Ureter (tissue), 1 donor: ENCODE measurements around the gene GALNT5. TPM values are rescaled to one million over a fixed set of nuclear protein-coding genes. Genes with fewer than 3 reads are reported as not detected.
"Not testable (repeated sequence)": the region's sequence is repeated elsewhere in the genome, so short reads cannot be mapped to it uniquely, and the experiment has no call there.

ENCODE experiments used
- DNase-seq: peaks from one replicate; pipeline ENCODE4 v3.0.0-alpha.2; 2020; ENCODE audit warnings: low spot score
- total RNA-seq: library from RNA; stranded (reverse); gene quantifications from one replicate; pipeline ENCODE4 v1.2.4, GENCODE V29; 2023
- donor health status: DM: yes; HTN: yes; CAD: no.

Gene GALNT5
- 0.29 TPM for total RNA-seq

GRCh38 chr2:157257312-157258252 lies at the start of gene GALNT5:
TSS of gene GALNT5 (plus strand) at chr2:157257705. CDS start at chr2:157258083, 378 bp downstream.
- no peak for DNase-seq

- DNase-seq: no peak
These were observed 41.1 kb upstream of the GALNT5 start for GRCh38 chr2:157216286-157216965.

GRCh38 chr2:157217409-157217808 lies 40.1 kb upstream of the GALNT5 start:
- no peak for DNase-seq

GRCh38 chr2:157218911-157219310 lies 38.6 kb upstream of the GALNT5 start:
- no peak for DNase-seq

- DNase-seq: no peak
These were observed 37.0 kb upstream of the GALNT5 start for GRCh38 chr2:157220502-157220901.

- DNase-seq: no peak
These were observed 36.0 kb upstream of the GALNT5 start for GRCh38 chr2:157221394-157221988.

GRCh38 chr2:157223624-157224205 lies 33.8 kb upstream of the GALNT5 start:
- no peak for DNase-seq

GRCh38 chr2:157224448-157224847 lies 33.1 kb upstream of the GALNT5 start:
- not testable (repeated sequence) for DNase-seq

- DNase-seq: no peak
These were observed 29.9 kb upstream of the GALNT5 start for GRCh38 chr2:157227592-157227991.

- DNase-seq: no peak
These were observed 28.6 kb upstream of the GALNT5 start for GRCh38 chr2:157228946-157229345.

- DNase-seq: no peak
These were observed 27.9 kb upstream of the GALNT5 start for GRCh38 chr2:157229572-157229971.

GRCh38 chr2:157231476-157231875 lies 26.0 kb upstream of the GALNT5 start:
- no peak for DNase-seq

- DNase-seq: no peak
These were observed 24.0 kb upstream of the GALNT5 start for GRCh38 chr2:157233506-157233905.

GRCh38 chr2:157236404-157236803 lies 21.1 kb upstream of the GALNT5 start:
- DNase-seq: no peak

- no peak for DNase-seq
These were observed 19.2 kb upstream of the GALNT5 start for GRCh38 chr2:157238296-157238695.

- DNase-seq: no peak
These were observed 12.8 kb upstream of the GALNT5 start for GRCh38 chr2:157244691-157245090.

GRCh38 chr2:157245144-157245840 lies 12.2 kb upstream of the GALNT5 start:
- no peak for DNase-seq

GRCh38 chr2:157245846-157246764 lies 11.4 kb upstream of the GALNT5 start:
- no peak for DNase-seq

- DNase-seq: no peak
These were observed 10.6 kb upstream of the GALNT5 start for GRCh38 chr2:157246765-157247407.

- no peak for DNase-seq
These were observed 6.7 kb upstream of the GALNT5 start for GRCh38 chr2:157250836-157251235.
